PC-3 (cell line): Measurements from ENCODE around the gene MRPL32.

Experiments used
- EZH2 ChIP-seq: fragments of 300-600 bp; sonication (generic); IDR thresholded peaks from one replicate; pipeline ENCODE4 v1.6.1; 2017; ENCODE audit warnings: antibody characterized with exemption, mild to moderate bottlenecking, low read length; ENCODE audit not compliant: unreplicated experiment
- EZH2phosphoT487 ChIP-seq: fragments of 300-600 bp; sonication (generic); IDR thresholded peaks from 2 replicates; pipeline ENCODE4 v1.6.1; 2018; ENCODE audit warnings: mild to moderate bottlenecking, antibody characterized with exemption, low read length, borderline replicate concordance
- TF ChIP-seq, protein P1 (sequence below): fragments of 300-600 bp; sonication (generic); conservative IDR thresholded peaks from 2 replicates; pipeline ENCODE4 v1.5.1; 2017; ENCODE audit warnings: antibody characterized with exemption, low read depth, mild to moderate bottlenecking, low read length

DNA sequence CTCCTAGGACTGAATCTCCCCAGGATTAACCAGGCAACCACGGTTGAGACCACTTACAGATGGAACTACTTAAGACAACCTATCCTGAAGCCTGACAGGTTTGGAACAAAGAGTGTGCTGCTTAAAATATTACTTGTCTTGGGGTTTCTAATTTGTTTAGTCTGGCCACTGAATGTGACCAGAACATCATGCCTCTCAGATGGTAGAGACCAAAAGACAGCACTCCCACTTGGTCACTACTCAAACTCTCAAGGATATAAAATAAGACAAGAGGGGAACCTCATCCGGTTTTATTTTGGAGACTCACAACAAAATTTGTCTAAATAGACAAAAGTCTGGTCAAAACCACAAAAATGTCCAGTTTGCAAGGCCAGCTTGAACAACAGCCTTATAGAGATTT lies 15.3 kb downstream of the MRPL32 start:
- TF ChIP-seq, protein P1, sequence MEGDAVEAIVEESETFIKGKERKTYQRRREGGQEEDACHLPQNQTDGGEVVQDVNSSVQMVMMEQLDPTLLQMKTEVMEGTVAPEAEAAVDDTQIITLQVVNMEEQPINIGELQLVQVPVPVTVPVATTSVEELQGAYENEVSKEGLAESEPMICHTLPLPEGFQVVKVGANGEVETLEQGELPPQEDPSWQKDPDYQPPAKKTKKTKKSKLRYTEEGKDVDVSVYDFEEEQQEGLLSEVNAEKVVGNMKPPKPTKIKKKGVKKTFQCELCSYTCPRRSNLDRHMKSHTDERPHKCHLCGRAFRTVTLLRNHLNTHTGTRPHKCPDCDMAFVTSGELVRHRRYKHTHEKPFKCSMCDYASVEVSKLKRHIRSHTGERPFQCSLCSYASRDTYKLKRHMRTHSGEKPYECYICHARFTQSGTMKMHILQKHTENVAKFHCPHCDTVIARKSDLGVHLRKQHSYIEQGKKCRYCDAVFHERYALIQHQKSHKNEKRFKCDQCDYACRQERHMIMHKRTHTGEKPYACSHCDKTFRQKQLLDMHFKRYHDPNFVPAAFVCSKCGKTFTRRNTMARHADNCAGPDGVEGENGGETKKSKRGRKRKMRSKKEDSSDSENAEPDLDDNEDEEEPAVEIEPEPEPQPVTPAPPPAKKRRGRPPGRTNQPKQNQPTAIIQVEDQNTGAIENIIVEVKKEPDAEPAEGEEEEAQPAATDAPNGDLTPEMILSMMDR, result no peak
- no peak for TF ChIP-seq EZH2
- TF ChIP-seq EZH2phosphoT487, result no peak
